Cardiac muscle cell (in vitro differentiated cells and primary cell): ENCODE results near the gene DTL. TPM values are rescaled to one million over a fixed set of nuclear protein-coding genes. Genes with fewer than 3 reads are reported as not detected.

ENCODE experiments used
- DNase-seq, 2 donors: peaks; one replicate each; pipeline versions ENCODE4 v3.0.0 to v3.0.0-alpha.2; 2010 to 2017; ENCODE audit warnings: low read depth in 1 of 2, low spot score in 1 of 2
- H3K27ac ChIP-seq: fragments of 200-600 bp; sonication (generic); 2 replicates; pipeline ENCODE4 v1.5.1; 2016
- H3K27me3 ChIP-seq: fragments of 200-600 bp; sonication (generic); 2 replicates; pipeline ENCODE4 v1.6.0; 2016; ENCODE audit warnings: control low read depth
- H3K36me3 ChIP-seq: fragments of 200-600 bp; sonication (generic); 2 replicates; pipeline ENCODE4 v1.5.1; 2016; ENCODE audit warnings: control low read depth
- H3K4me1 ChIP-seq: fragments of 200-600 bp; sonication (generic); 2 replicates; pipeline ENCODE4 v1.8.1; 2017; ENCODE audit warnings: low read depth, mild to moderate bottlenecking, mixed run types
- H3K4me3 ChIP-seq: fragments of 200-600 bp; sonication (generic); 2 replicates; pipeline ENCODE4 v1.5.1; 2016; ENCODE audit warnings: mild to moderate bottlenecking
- H3K9me3 ChIP-seq: fragments of 200-600 bp; sonication (generic); 2 replicates; pipeline ENCODE4 v1.5.1; 2017; ENCODE audit warnings: low read depth, mild to moderate bottlenecking, control low read depth
- CTCF ChIP-seq: IDR thresholded peaks from 2 replicates; pipeline ENCODE4 v1.5.1; 2012; ENCODE audit warnings: low read depth, mild to moderate bottlenecking, low read length
- polyA plus RNA-seq: library from polyadenylated mRNA; unstranded; fragments of >200 nt; fragmentation: Nextera tagmentation; extraction: Ambion mirVana; gene quantifications from 2 replicates; pipeline ENCODE4 v1.2.1, GENCODE V29; 2016
- total RNA-seq: library from RNA; depleted of rRNA; stranded (reverse); fragments of >200 nt; gene quantifications from 2 replicates; pipeline ENCODE4 v1.2.3, GENCODE V29; 2016

The DTL gene
- total and polyA plus RNA-seq, 2 experiments from 2014 or later, result 10.7 to 13.6 TPM

- Histone ChIP-seq H3K9me3 (no peaks in the 10 kb centered on the region), H3K27me3 (no peaks in the 10 kb centered on the region), H3K27ac (no peak overlapping the region), H3K4me1 (no peaks in the 10 kb centered on the region), H3K4me3 (no peak overlapping the region), H3K36me3 (no peaks in the 10 kb centered on the region)
- no peak for TF ChIP-seq CTCF
- DNase-seq, result no peak
These were observed 86.2 kb downstream of the DTL start for GRCh38 chr1:212121779-212122178.

GRCh38 chr1:212124690-212125582 lies 89.4 kb downstream of the DTL start:
- no peaks in the 10 kb centered on the region for H3K4me1 ChIP-seq
- H3K4me3 ChIP-seq, result no peak overlapping the region
- no peak for DNase-seq
- no peak for TF ChIP-seq CTCF
- H3K9me3 ChIP-seq, result no peaks in the 10 kb centered on the region
- H3K27ac ChIP-seq, result no peak overlapping the region
- H3K36me3 ChIP-seq, result no peaks in the 10 kb centered on the region
- H3K27me3 ChIP-seq, result no peaks in the 10 kb centered on the region

- Histone ChIP-seq H3K27ac (no peak overlapping the region), H3K36me3 (no peaks in the 10 kb centered on the region), H3K4me1 (no peaks in the 10 kb centered on the region), H3K27me3 (no peaks in the 10 kb centered on the region), H3K9me3 (no peaks in the 10 kb centered on the region), H3K4me3 (no peak overlapping the region)
- no peak for DNase-seq
- no peak for TF ChIP-seq CTCF
These were observed 90.1 kb downstream of the DTL start for GRCh38 chr1:212125654-212126053.

- no peak for DNase-seq
- Histone ChIP-seq H3K4me1 (no peaks in the 10 kb centered on the region), H3K27ac (no peak overlapping the region)
These were observed 91.7 kb downstream of the DTL start for GRCh38 chr1:212127221-212127620.

GRCh38 chr1:212129781-212130180 lies 94.2 kb downstream of the DTL start:
- Histone ChIP-seq H3K36me3 (no peaks in the 10 kb centered on the region), H3K27ac (no peak overlapping the region), H3K27me3 (no peaks in the 10 kb centered on the region), H3K4me3 (no peak overlapping the region), H3K4me1 (no peaks in the 10 kb centered on the region), H3K9me3 (no peaks in the 10 kb centered on the region)
- TF ChIP-seq CTCF, result no peak
- DNase-seq, result no peak

More at GRCh38 chr1:212127221-212127620, 91.7 kb downstream of the DTL start:
- Histone ChIP-seq H3K9me3 (no peaks in the 10 kb centered on the region), H3K27me3 (no peaks in the 10 kb centered on the region), H3K4me3 (no peak overlapping the region), H3K36me3 (no peaks in the 10 kb centered on the region)
- no peak for TF ChIP-seq CTCF
